Measurements from ENCODE around the gene TIPIN. TPM values are rescaled to one million over a fixed set of nuclear protein-coding genes. Genes with fewer than 3 reads are reported as not detected.

TIPIN gene
- total and polyA plus RNA-seq, 11 donors, result 1.9 to 6.2 (median 3.8) TPM

GRCh38 chr15:66404532-66404931, 48.0 kb upstream of the TIPIN start:
- no peak overlapping the region for H3K4me3 ChIP-seq
- H3K27me3 ChIP-seq, result no peaks in the 10 kb centered on the region
- no peaks in the 10 kb centered on the region for H3K9me3 ChIP-seq
- H3K4me1 ChIP-seq, result peaks cover 0 to 91% (median 32%) of the 10 kb centered on the region in 12 donors
- H3K27ac ChIP-seq, result peak overlapping the region in 6 of 12 donors; percentile 3 to 72 (median 41)
- peak in 1 of 12 donors; percentile 25 for TF ChIP-seq CTCF (IDR thresholded peaks at IDR 0.05)
- no peak for TF ChIP-seq POLR2A (IDR thresholded peaks at IDR 0.05)
- peaks cover 0 to 7% (median 0%) of the 10 kb centered on the region in 9 donors for H3K36me3 ChIP-seq
- 52 to 67% (median 59%) methylated on average over 7 of the region's 7 CpGs for WGBS, 4 donors
- intact Hi-C loops (cut with DNase I), result no loop called here
- DNase-seq (no peak), ATAC-seq (peak in 2 of 4 donors; percentile 16 to 54)

- peaks cover 0 to 8% (median 0%) of the 10 kb centered on the region in 9 donors for H3K36me3 ChIP-seq
- H3K4me3 ChIP-seq, result no peak overlapping the region
- no peak for TF ChIP-seq CTCF (IDR thresholded peaks at IDR 0.05)
- TF ChIP-seq POLR2A (IDR thresholded peaks at IDR 0.05), result no peak
- H3K27me3 ChIP-seq, result no peaks in the 10 kb centered on the region
- DNase-seq, result no peak
- ATAC-seq, result peak in 1 of 4 donors; percentile 23
- H3K27ac ChIP-seq, result peak overlapping the region in 4 of 12 donors; percentile 3 to 72 (median 46)
- 70 to 76% (median 72%) methylated on average over 8 of the region's 8 CpGs for WGBS, 4 donors
- intact Hi-C loops (cut with DNase I), result no loop called here
- H3K9me3 ChIP-seq, result no peaks in the 10 kb centered on the region
- peaks cover 0 to 86% (median 30%) of the 10 kb centered on the region in 12 donors for H3K4me1 ChIP-seq
Observed at GRCh38 chr15:66404122-66404521, 47.6 kb upstream of the TIPIN start.

- ATAC-seq (no peak), DNase-seq (no peak)
- Histone ChIP-seq H3K27me3 (no peaks in the 10 kb centered on the region), H3K36me3 (peaks cover 0 to 8% (median 0%) of the 10 kb centered on the region in 9 donors), H3K4me3 (no peak overlapping the region), H3K9me3 (no peaks in the 10 kb centered on the region), H3K27ac (no peak overlapping the region), H3K4me1 (peaks cover 0 to 78% (median 28%) of the 10 kb centered on the region in 12 donors)
- no peak for TF ChIP-seq CTCF (IDR thresholded peaks at IDR 0.05)
- no peak for TF ChIP-seq POLR2A (IDR thresholded peaks at IDR 0.05)
- WGBS, 4 donors, result 81 to 88% (median 85%) methylated on average over 5 of the region's 5 CpGs
- intact Hi-C loops (cut with DNase I), result no loop called here
Observed at GRCh38 chr15:66403323-66403722, 46.8 kb upstream of the TIPIN start.

- intact Hi-C loops (cut with DNase I), result no loop called here
- WGBS, 4 donors, result 87 to 93% (median 91%) methylated on average over 3 of the region's 3 CpGs
- ATAC-seq, result no peak
- no peak for TF ChIP-seq POLR2A (IDR thresholded peaks at IDR 0.05)
- no peak for TF ChIP-seq CTCF (IDR thresholded peaks at IDR 0.05)
- H3K27ac ChIP-seq, result no peak overlapping the region
- peaks cover 0 to 73% (median 28%) of the 10 kb centered on the region in 12 donors for H3K4me1 ChIP-seq
- no peak overlapping the region for H3K4me3 ChIP-seq
- no peaks in the 10 kb centered on the region for H3K9me3 ChIP-seq
- H3K27me3 ChIP-seq, result no peaks in the 10 kb centered on the region
- DNase-seq, result no peak
- peaks cover 0 to 8% (median 0%) of the 10 kb centered on the region in 9 donors for H3K36me3 ChIP-seq
Observed at GRCh38 chr15:66402761-66403284, 46.3 kb upstream of the TIPIN start.
